Measurements from ENCODE around the gene MYO3B. TPM values are rescaled to one million over a fixed set of nuclear protein-coding genes. Genes with fewer than 3 reads are reported as not detected.

Gene MYO3B
- total and polyA plus RNA-seq, 7 experiments from 2014 or later: 0.66 to 0.82 TPM; not detected in 5

DNA sequence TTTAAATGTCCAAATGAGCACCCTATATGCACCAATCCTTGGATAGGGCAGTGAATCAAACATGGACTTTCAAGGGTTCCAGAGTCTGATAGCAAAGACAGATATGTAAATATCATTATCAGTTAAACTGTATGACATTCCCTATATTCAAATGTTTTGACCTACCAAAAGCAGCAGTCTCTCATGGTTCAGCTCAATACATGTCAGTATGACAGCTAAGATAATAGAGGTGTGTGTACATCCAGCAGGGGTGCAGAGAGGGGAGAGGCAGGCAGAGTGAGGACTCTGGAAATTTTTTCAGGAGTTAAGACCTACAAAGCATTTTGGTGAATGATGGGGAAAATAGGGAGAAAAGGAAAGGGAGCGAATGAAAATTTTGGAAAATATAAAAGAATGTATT, 106.3 kb downstream of the MYO3B start:
- ChIA-PET CTCF (no interaction called here), POLR2A (no interaction called here)
- ATAC-seq (no peak), DNase-seq (no peak)
- Mint-ChIP-seq H3K27me3 (peaks cover 25 to 63% (median 48%) of the 10 kb centered on the region in 5 donors), H3K27ac (no peak overlapping the region), H3K36me3 (no peaks in the 10 kb centered on the region), H3K4me1 (no peaks in the 10 kb centered on the region), H3K4me3 (no peak overlapping the region), H3K9me3 (peaks cover 0 to 15% (median 0%) of the 10 kb centered on the region in 11 donors)
- Histone ChIP-seq H3K27ac (ENCODE audit: low read depth, low read length) (no peak overlapping the region), H3K4me3 (ENCODE audit: low read length) (no peak overlapping the region), H3K9me3 (ENCODE audit: control insufficient read depth in 2 of 3, low read length in 3 of 3) (no peaks in the 10 kb centered on the region), H3K27me3 (ENCODE audit: control insufficient read depth in 2 of 2, insufficient read depth in 2 of 2, low read length in 2 of 2) (no peaks in the 10 kb centered on the region), H3K36me3 (ENCODE audit: control insufficient read depth in 2 of 3, insufficient read depth in 3 of 3, low read length in 3 of 3) (no peaks in the 10 kb centered on the region), H3K4me1 (ENCODE audit: control insufficient read depth in 2 of 2, insufficient read depth in 2 of 2, low read length in 2 of 2) (no peaks in the 10 kb centered on the region)
- intact Hi-C loops (cut with micrococcal nuclease): no loop called here

- no peak overlapping the region for H3K4me3 Mint-ChIP-seq
- peaks cover 0 to 9% (median 0%) of the 10 kb centered on the region in 5 donors for H3K36me3 Mint-ChIP-seq
- no peak overlapping the region for H3K27ac Mint-ChIP-seq
- POLR2A ChIA-PET: no interaction called here
- no peak overlapping the region for H3K27ac ChIP-seq (ENCODE audit: low read depth, low read length)
- H3K36me3 ChIP-seq (ENCODE audit: control insufficient read depth in 2 of 3, insufficient read depth in 3 of 3, low read length in 3 of 3): no peaks in the 10 kb centered on the region
- H3K9me3 ChIP-seq (ENCODE audit: control insufficient read depth in 2 of 3, low read length in 3 of 3): peaks cover 0 to 9% (median 0%) of the 10 kb centered on the region in 3 experiments
- intact Hi-C loops (cut with micrococcal nuclease): no loop called here
- no peaks in the 10 kb centered on the region for H3K27me3 ChIP-seq (ENCODE audit: control insufficient read depth in 2 of 2, insufficient read depth in 2 of 2, low read length in 2 of 2)
- H3K4me1 ChIP-seq (ENCODE audit: control insufficient read depth in 2 of 2, insufficient read depth in 2 of 2, low read length in 2 of 2): no peaks in the 10 kb centered on the region
- DNase-seq (no peak), ATAC-seq (no peak)
- H3K27me3 Mint-ChIP-seq: peaks cover 39 to 63% (median 50%) of the 10 kb centered on the region in 5 donors
- H3K4me3 ChIP-seq (ENCODE audit: low read length): no peak overlapping the region
- CTCF ChIA-PET: no interaction called here
- H3K4me1 Mint-ChIP-seq: no peaks in the 10 kb centered on the region
- peaks cover 4 to 46% (median 21%) of the 10 kb centered on the region in 11 donors for H3K9me3 Mint-ChIP-seq
Measured at GRCh38 chr2:170288859-170289258, 110.9 kb downstream of the MYO3B start.

DNA sequence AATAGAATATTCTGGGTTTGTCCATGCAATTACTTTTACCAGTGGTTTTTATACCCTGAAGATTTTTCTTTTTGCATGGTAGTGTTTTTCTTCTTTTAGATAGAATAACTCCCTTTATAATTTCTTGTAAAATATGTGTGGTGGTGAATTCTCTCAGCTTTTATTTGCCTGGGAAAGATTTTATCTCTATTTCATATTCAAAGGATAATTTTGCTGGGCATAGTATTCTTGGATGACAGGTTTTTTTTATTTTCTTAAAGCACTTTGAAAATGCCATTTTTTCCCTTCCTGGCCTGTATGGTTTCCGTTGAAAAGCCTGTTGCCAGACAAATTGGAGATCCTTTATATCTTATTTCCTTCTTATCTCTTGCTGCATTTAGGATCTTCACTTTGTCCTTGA, 113.5 kb downstream of the MYO3B start:
- Mint-ChIP-seq H3K4me3 (no peak overlapping the region), H3K27ac (no peak overlapping the region), H3K9me3 (peaks cover 4 to 46% (median 27%) of the 10 kb centered on the region in 11 donors), H3K27me3 (peaks cover 51 to 76% (median 52%) of the 10 kb centered on the region in 5 donors), H3K4me1 (no peaks in the 10 kb centered on the region), H3K36me3 (peaks cover 0 to 9% (median 4%) of the 10 kb centered on the region in 5 donors)
- H3K36me3 ChIP-seq (ENCODE audit: control insufficient read depth in 2 of 3, insufficient read depth in 3 of 3, low read length in 3 of 3): no peaks in the 10 kb centered on the region
- no peaks in the 10 kb centered on the region for H3K27me3 ChIP-seq (ENCODE audit: control insufficient read depth in 2 of 2, insufficient read depth in 2 of 2, low read length in 2 of 2)
- no peaks in the 10 kb centered on the region for H3K4me1 ChIP-seq (ENCODE audit: control insufficient read depth in 2 of 2, insufficient read depth in 2 of 2, low read length in 2 of 2)
- no peak overlapping the region for H3K4me3 ChIP-seq (ENCODE audit: low read length)
- no peak overlapping the region for H3K27ac ChIP-seq (ENCODE audit: low read depth, low read length)
- DNase-seq (no peak), ATAC-seq (no peak)
- H3K9me3 ChIP-seq (ENCODE audit: control insufficient read depth in 2 of 3, low read length in 3 of 3): peaks cover 0 to 9% (median 0%) of the 10 kb centered on the region in 3 experiments
- intact Hi-C loops (cut with micrococcal nuclease): no loop called here
- ChIA-PET POLR2A (no interaction called here), CTCF (interaction anchor here (0.6 kb wide), 1 partner anchor 33 kb away, joined by 3 read pairs; no protein-coding TSS in a partner anchor)

DNA sequence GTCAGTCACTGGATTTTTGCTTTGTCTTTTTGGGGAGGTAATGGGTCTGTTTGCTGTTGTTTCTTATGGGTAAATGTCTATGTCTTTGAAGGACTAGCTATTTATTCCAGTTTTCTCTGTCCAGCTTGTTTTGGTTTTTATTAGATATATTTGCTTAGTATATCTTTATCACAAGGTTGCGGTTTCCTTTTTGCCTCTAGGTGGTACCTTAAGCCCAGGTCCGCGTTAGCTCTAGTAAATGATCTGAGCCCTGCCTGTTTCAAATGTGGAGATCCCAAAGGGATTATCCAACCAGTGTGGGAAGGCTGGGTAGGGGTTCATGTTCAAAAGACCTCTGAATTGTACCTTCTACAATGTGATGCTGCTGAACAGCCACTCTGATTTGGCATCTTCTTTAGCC, 114.5 kb downstream of the MYO3B start:
- no peak for ATAC-seq
- intact Hi-C loops (cut with micrococcal nuclease): no loop called here
- Mint-ChIP-seq H3K4me3 (no peak overlapping the region), H3K27ac (no peak overlapping the region), H3K36me3 (peaks cover 0 to 9% (median 4%) of the 10 kb centered on the region in 5 donors), H3K4me1 (no peaks in the 10 kb centered on the region), H3K27me3 (peaks cover 44 to 72% (median 47%) of the 10 kb centered on the region in 5 donors), H3K9me3 (peaks cover 3 to 46% (median 23%) of the 10 kb centered on the region in 11 donors)
- Histone ChIP-seq H3K27me3 (ENCODE audit: control insufficient read depth in 2 of 2, insufficient read depth in 2 of 2, low read length in 2 of 2) (no peaks in the 10 kb centered on the region), H3K27ac (ENCODE audit: low read depth, low read length) (no peak overlapping the region), H3K4me3 (ENCODE audit: low read length) (no peak overlapping the region), H3K9me3 (ENCODE audit: control insufficient read depth in 2 of 3, low read length in 3 of 3) (peaks cover 0 to 9% (median 0%) of the 10 kb centered on the region in 3 experiments), H3K36me3 (ENCODE audit: control insufficient read depth in 2 of 3, insufficient read depth in 3 of 3, low read length in 3 of 3) (no peaks in the 10 kb centered on the region), H3K4me1 (ENCODE audit: control insufficient read depth in 2 of 2, insufficient read depth in 2 of 2, low read length in 2 of 2) (no peaks in the 10 kb centered on the region)
- ChIA-PET CTCF (no interaction called here), POLR2A (no interaction called here)
- no peak for DNase-seq

GRCh38 chr2:170297496-170297895, 119.5 kb downstream of the MYO3B start:
- H3K4me3 ChIP-seq (ENCODE audit: low read length): no peak overlapping the region
- H3K36me3 ChIP-seq (ENCODE audit: control insufficient read depth in 2 of 3, insufficient read depth in 3 of 3, low read length in 3 of 3): no peaks in the 10 kb centered on the region
- ATAC-seq (no peak), DNase-seq (no peak)
- H3K4me1 Mint-ChIP-seq: no peaks in the 10 kb centered on the region
- no peak overlapping the region for H3K27ac ChIP-seq (ENCODE audit: low read depth, low read length)
- peaks cover 0 to 2% (median 0%) of the 10 kb centered on the region in 3 experiments for H3K9me3 ChIP-seq (ENCODE audit: control insufficient read depth in 2 of 3, low read length in 3 of 3)
- H3K4me3 Mint-ChIP-seq: no peak overlapping the region
- peaks cover 0 to 7% (median 0%) of the 10 kb centered on the region in 5 donors for H3K36me3 Mint-ChIP-seq
- POLR2A ChIA-PET: no interaction called here
- CTCF ChIA-PET: no interaction called here
- no peak overlapping the region for H3K27ac Mint-ChIP-seq
- H3K4me1 ChIP-seq (ENCODE audit: control insufficient read depth in 2 of 2, insufficient read depth in 2 of 2, low read length in 2 of 2): no peaks in the 10 kb centered on the region
- peaks cover 0 to 21% (median 6%) of the 10 kb centered on the region in 11 donors for H3K9me3 Mint-ChIP-seq
- no peaks in the 10 kb centered on the region for H3K27me3 ChIP-seq (ENCODE audit: control insufficient read depth in 2 of 2, insufficient read depth in 2 of 2, low read length in 2 of 2)
- intact Hi-C loops (cut with micrococcal nuclease): no loop called here
- H3K27me3 Mint-ChIP-seq: peaks cover 18 to 38% (median 24%) of the 10 kb centered on the region in 5 donors

- Histone ChIP-seq H3K27me3 (ENCODE audit: control insufficient read depth in 2 of 2, insufficient read depth in 2 of 2, low read length in 2 of 2) (no peaks in the 10 kb centered on the region), H3K9me3 (ENCODE audit: control insufficient read depth in 2 of 3, low read length in 3 of 3) (no peaks in the 10 kb centered on the region), H3K4me1 (ENCODE audit: control insufficient read depth in 2 of 2, insufficient read depth in 2 of 2, low read length in 2 of 2) (no peaks in the 10 kb centered on the region), H3K27ac (ENCODE audit: low read depth, low read length) (no peak overlapping the region), H3K4me3 (ENCODE audit: low read length) (no peak overlapping the region), H3K36me3 (ENCODE audit: control insufficient read depth in 2 of 3, insufficient read depth in 3 of 3, low read length in 3 of 3) (no peaks in the 10 kb centered on the region)
- CTCF ChIA-PET: no interaction called here
- Mint-ChIP-seq H3K9me3 (peaks cover 0 to 16% (median 4%) of the 10 kb centered on the region in 11 donors), H3K27me3 (peaks cover 17 to 40% (median 24%) of the 10 kb centered on the region in 5 donors), H3K27ac (no peak overlapping the region), H3K4me1 (no peaks in the 10 kb centered on the region), H3K36me3 (peaks cover 0 to 7% (median 0%) of the 10 kb centered on the region in 5 donors), H3K4me3 (no peak overlapping the region)
- intact Hi-C loops (cut with micrococcal nuclease): no loop called here
- ATAC-seq (no peak), DNase-seq (no peak)
- POLR2A ChIA-PET: no interaction called here
Measured at GRCh38 chr2:170298115-170298514, 120.2 kb downstream of the MYO3B start.

DNA sequence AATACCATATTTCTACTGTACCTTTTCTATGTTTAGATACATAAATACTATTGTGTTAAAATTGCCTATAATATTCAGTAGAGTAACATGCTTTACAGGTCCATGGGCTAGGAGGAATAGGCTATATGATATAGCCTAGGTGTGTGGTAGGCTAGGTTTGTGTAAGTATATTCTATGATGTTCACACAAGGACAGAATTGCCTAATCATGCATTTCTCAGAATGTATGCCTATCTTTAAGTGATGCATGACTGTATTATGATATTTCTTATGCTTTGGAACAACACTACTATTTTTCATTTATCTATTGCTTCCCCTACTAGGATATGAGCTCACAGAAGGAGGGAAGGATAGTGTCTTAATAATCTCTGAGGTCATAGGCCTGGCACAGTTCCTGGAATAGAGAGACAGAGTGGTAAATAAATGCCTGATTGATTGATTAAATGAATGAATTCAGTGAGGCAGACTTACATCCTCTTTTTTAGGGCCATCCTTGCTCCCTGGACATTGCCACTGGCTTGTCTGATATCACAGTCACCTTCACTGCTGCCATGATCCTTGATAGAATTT, 121.0 kb downstream of the MYO3B start:
- Histone ChIP-seq H3K4me1 (ENCODE audit: control insufficient read depth in 2 of 2, insufficient read depth in 2 of 2, low read length in 2 of 2) (no peaks in the 10 kb centered on the region), H3K9me3 (ENCODE audit: control insufficient read depth in 2 of 3, low read length in 3 of 3) (no peaks in the 10 kb centered on the region), H3K36me3 (ENCODE audit: control insufficient read depth in 2 of 3, insufficient read depth in 3 of 3, low read length in 3 of 3) (no peaks in the 10 kb centered on the region), H3K27ac (ENCODE audit: low read depth, low read length) (no peak overlapping the region), H3K4me3 (ENCODE audit: low read length) (no peak overlapping the region), H3K27me3 (ENCODE audit: control insufficient read depth in 2 of 2, insufficient read depth in 2 of 2, low read length in 2 of 2) (no peaks in the 10 kb centered on the region)
- Mint-ChIP-seq H3K9me3 (peaks cover 0 to 13% (median 4%) of the 10 kb centered on the region in 11 donors), H3K27ac (no peak overlapping the region), H3K36me3 (peaks cover 0 to 7% (median 0%) of the 10 kb centered on the region in 5 donors), H3K4me1 (no peaks in the 10 kb centered on the region), H3K27me3 (peaks cover 11 to 36% (median 19%) of the 10 kb centered on the region in 5 donors), H3K4me3 (no peak overlapping the region)
- intact Hi-C loops (cut with micrococcal nuclease): no loop called here
- ATAC-seq (no peak), DNase-seq (no peak)
- ChIA-PET POLR2A (no interaction called here), CTCF (no interaction called here)

Measured in naive thymus-derived CD4-positive, alpha-beta T cell (primary cell).